ENCODE data around the gene TSHZ1.

- TF ChIP-seq, protein P1, sequence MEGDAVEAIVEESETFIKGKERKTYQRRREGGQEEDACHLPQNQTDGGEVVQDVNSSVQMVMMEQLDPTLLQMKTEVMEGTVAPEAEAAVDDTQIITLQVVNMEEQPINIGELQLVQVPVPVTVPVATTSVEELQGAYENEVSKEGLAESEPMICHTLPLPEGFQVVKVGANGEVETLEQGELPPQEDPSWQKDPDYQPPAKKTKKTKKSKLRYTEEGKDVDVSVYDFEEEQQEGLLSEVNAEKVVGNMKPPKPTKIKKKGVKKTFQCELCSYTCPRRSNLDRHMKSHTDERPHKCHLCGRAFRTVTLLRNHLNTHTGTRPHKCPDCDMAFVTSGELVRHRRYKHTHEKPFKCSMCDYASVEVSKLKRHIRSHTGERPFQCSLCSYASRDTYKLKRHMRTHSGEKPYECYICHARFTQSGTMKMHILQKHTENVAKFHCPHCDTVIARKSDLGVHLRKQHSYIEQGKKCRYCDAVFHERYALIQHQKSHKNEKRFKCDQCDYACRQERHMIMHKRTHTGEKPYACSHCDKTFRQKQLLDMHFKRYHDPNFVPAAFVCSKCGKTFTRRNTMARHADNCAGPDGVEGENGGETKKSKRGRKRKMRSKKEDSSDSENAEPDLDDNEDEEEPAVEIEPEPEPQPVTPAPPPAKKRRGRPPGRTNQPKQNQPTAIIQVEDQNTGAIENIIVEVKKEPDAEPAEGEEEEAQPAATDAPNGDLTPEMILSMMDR (IDR thresholded peaks at IDR 0.05) = no peak
- no peak for TF ChIP-seq POLR2A (IDR thresholded peaks at IDR 0.05)
Observed at GRCh38 chr18:75214766-75215510, 4.3 kb downstream of the TSHZ1 start.

Measured in esophagus squamous epithelium (tissue), 4 donors.